T-helper 2 cell (primary cell): Measurements from ENCODE around the gene OR9A2.
"Not testable (repeated sequence)": the region's sequence is repeated elsewhere in the genome, so short reads cannot be mapped to it uniquely, and the experiment has no call there.

Experiments used
- DNase-seq, 5 experiments: peaks; one replicate each; pipeline versions ENCODE4 v3.0.0 to v3.0.0-alpha.2; 2012 to 2022

Gene OR9A2

DNA sequence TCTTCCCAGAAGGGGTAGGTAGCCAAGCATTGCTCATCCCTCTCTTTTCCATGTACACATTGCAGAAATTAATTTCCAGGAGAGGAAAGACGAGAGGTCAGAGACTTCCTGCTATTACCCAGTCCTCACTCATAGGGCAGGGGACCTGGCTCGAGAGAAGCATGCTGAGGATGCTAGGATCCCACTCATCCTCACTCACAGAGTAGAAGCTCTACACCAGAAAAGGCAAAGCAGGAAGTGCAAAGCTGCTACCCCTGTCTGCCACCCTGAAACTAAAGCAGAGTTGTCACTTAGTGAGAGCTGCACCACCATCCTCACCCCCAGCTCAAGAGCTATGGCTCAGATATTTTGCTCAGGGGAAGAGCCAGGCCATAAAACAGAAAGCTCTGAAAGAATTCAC is 9.9 kb downstream of the OR9A2 start:
- DNase-seq = no peak

DNA sequence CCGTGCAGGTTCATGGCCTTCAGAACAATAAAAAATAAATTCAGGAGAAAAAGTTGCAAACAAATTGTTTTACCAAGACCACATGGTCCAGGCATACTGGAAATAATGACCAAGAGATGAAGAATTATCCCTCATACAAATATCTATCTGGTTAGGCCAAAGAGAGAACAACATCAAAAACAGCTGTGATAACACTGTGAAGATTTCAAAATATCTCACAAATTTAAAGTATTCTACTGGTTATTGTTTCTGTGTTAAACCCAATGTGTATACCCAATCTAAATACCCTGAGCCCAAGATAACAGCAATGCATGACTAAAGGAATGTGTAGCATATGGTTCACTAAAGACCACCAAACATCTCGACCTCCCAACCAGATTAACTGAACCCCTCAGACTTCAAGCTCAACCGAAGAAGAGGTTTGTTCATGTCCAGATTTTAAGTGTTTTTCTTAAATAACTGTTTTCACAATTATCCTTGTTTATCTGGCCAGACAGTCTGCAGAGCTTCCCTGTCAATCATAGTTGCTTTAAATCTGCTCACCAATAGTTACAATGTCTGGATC is 10.9 kb downstream of the OR9A2 start:
- no peak for DNase-seq

- DNase-seq = no peak
Observed at GRCh38 chr7:143015084-143015483, 11.8 kb downstream of the OR9A2 start.

DNA sequence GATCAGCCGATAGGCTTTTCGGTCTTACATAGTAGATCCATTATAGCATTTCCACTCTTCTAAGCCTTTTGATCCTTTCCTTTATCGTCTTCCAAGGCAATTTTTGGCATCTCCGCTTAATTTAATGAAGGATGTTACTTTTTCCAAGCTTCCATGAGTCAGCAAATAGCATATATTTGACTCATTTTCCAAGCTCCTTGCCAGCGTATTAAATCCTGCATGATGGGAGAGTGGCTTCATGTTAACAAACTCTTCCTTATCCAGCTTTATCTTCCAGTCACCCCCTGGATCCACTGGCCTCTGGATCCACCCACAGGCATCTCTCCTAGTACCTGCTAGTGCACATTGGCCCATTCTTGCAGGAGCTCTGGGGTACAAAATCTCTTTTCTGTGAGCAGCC is 13.0 kb downstream of the OR9A2 start:
- DNase-seq = no peak

DNA sequence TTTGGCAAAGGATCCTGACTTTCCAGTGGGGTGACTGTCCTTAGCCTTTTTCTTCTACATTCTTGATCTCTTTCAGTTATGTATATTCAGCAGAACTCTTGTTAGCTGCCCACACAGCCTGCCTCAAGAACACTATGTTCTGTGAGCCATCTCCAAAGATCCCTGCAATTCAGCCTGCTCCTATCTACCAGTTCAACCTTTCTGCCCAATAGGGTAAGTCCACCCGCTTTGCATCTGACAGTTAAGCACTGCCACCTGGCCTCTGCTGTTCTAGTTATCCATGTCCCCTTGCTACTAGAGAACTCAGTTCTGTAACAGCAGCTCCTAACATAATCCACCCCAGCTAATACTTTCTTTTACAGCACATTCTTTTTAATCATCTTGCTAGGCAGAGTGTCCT is 13.5 kb downstream of the OR9A2 start:
- DNase-seq = no peak

DNA sequence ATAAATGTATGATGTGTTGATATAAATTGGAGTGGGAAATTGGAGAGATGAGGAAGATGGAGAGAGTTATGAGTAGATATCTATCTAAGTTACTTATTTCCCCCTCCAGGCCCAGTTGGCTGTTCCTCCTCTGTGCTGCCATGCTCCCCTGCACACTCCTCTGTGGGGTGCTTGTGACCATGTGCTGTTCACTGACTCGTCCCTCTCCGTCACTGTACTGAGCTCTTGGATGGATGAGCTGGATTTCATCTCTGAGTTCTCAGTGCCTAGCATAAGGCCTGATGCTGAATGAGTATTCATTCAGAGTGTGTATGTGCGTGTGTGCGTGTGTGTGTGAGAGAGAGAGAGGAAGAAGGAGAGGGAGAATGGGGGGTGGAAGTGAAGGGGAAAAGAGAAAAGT is 14.5 kb downstream of the OR9A2 start:
- DNase-seq = no peak

DNA sequence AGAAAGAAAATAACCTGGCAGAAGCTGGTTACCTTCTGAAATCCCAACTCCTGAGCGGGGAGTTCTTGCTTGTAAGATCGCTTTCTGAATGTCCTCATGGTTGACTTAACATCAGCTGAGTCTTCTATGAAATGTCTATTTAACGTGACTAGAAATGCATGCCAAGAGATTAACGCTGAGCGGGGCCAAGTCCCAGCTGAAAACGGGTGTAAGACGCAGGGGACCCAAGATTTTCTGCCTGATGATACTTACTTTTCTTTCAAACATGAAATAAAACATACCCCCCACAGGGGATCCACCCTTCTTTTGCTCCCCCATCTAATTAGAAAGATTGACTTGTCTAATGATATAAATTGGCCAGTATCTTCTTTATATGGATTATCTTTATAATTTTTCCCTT is 14.9 kb downstream of the OR9A2 start:
- DNase-seq = no peak

GRCh38 chr7:143008007-143008901 is 18.7 kb downstream of the OR9A2 start:
- DNase-seq = peak; percentile 50 to 75 (median 64)

DNA sequence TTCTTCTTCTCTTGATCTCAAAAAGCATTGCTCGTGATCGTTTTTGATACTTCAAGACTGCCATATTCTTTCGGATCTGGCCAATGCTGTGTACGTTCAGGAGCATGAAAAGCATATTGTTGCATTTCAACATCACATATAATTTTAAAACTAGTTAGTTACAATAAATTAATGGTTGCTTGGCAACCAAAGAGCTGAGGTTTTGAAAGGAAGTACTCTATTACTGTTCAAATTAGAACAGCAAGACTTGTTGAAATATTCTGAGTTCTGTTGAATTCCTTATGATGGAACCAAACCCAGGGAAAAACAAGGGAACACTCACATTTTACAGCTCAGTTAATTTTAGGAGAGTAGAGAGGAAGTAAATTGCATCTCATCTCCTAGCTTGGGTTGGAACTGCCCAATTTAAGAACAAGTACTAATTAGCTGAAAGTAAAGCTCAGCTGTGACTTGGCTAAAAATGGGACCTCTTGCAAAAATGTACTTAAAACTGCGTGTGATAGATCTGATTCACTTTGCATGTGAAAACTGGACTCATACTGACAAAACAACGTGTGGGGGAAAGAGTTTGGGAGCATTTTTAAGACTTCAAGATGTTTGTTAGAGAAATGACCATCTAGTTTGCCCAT is 21.2 kb downstream of the OR9A2 start:
- DNase-seq = no peak

GRCh38 chr7:143003393-143004051 is 23.4 kb downstream of the OR9A2 start:
- DNase-seq = peak in 3 of 5 experiments; percentile 13 to 71 (median 33)

DNA sequence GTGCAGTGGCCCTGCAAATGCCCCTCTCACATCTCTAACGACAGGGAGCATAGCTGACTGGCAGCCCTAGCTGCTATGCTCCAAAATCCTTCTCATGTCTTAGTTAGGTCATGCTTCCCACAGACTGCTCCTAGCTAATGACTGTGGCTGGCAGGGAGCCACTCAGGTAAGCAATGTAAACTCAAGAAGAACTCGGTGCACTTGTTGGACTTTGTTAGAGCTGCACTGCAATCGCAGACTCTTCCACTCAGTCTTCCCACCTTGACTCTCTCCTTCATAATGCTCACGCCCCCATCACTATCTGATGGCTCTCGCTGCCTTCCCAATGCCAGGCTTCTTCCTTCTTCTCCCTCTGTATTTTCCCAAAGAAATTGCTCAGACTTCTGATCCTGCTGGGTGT is 24.0 kb downstream of the OR9A2 start:
- no peak for DNase-seq

GRCh38 chr7:143002106-143002505 is 24.8 kb downstream of the OR9A2 start:
- peak in 1 of 5 experiments; percentile 16 for DNase-seq

DNA sequence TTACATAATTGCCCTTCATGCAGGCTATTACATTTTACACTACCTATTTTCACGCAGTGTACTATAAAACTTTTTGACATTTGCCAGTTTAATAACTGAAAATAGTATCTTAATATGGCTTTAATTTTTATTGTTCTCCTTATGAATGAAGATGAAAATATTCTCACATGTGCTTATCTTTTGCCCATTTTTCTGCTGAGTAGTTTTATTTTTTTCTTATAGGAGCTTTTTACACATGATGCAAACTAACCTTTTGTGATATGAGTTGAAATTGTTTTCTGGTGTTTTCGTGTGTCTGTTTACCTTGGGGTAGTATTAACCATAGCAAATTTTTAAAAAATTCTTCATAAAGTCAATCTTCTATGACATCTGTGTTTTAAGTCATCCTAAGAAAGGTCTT is 26.3 kb downstream of the OR9A2 start:
- DNase-seq = no peak

DNA sequence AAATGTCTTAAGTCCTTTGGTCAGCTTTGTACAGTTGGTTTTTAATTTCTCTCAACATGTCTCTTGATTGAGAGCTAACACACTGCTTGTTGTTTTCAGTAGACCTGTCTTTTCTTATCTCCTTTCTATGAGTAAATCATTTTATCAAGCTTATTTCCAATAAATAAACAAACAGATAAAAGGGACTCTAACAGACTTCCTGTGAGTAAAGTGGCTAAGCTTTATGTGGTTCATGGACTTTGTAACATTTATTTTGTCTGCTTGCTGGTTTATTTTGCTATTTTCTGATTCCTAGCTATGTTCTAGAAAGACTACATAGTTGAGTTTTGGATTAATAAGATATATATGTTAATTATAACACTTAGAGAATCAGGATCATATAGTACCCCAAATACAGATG is 27.1 kb downstream of the OR9A2 start:
- no peak for DNase-seq

GRCh38 chr7:142998966-142999365 is 28.0 kb downstream of the OR9A2 start:
- no peak for DNase-seq

DNA sequence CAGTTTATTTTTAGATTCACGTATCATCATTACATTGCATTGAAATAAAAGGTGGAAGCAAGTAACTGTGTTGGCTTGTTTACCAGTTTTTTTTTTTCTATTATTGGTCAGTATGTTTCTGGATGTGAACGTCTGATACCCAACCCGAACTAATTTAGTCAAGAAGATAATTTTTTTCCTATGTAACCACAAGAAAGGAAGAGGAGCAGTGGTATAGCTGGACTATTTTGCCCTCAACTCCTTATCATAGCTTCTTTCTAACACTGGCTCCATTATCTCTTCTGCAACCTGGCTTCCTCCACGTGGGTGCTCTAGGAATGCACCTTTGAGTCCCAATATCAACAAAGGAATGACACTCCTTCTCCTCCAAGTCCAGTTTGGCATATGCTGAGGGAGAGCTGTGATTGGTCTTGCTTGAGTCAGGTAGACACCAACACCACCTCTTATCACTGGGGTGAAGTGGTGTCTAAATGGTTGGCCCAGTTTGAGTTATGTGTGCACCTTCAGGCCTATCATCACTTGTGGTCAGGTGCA is 29.4 kb downstream of the OR9A2 start:
- no peak for DNase-seq

GRCh38 chr7:142992427-142992826 is 34.5 kb downstream of the OR9A2 start:
- DNase-seq = no peak

- no peak for DNase-seq
Observed at GRCh38 chr7:142984297-142984696, 42.6 kb downstream of the OR9A2 start.

DNA sequence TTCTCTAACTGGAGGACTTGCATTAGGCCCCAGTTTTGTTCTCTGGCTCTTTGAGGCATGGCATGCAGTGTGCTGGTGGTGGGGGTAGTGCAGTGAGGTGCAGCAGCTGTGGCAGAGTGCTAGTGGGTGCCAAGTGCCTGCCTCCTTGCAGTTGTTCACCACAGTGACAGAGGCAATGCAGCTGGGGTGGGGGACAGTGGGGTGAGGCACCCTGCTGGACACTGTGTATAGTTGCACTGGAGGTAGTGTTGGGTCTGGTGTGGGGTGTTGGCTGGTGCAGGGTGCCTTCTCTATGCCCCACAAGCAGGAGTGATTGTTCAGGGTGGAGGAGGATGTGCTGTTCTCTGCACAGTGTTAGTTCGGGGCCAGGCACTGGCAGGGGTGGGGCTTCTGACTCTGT is 43.1 kb downstream of the OR9A2 start:
- DNase-seq = no peak

GRCh38 chr7:142978402-142978801 is 48.5 kb downstream of the OR9A2 start:
- DNase-seq = not testable (repeated sequence)
